Measurements from ENCODE around the gene SCGB1A1. TPM values are rescaled to one million over a fixed set of nuclear protein-coding genes. Genes with fewer than 3 reads are reported as not detected.

The SCGB1A1 gene
- total and polyA plus RNA-seq, 5 donors from 2014 or later, result not detected

GRCh38 chr11:62428871-62429560 lies 10.2 kb downstream of the SCGB1A1 start:
- Mint-ChIP-seq H3K27ac (peak overlapping the region in 2 of 3 donors; percentile 81 to 92), H3K9me3 (no peaks in the 10 kb centered on the region), H3K27me3 (no peaks in the 10 kb centered on the region), H3K4me1 (peaks cover 6 to 51% (median 24%) of the 10 kb centered on the region in 4 donors), H3K36me3 (peaks cover 4% of the 10 kb centered on the region), H3K4me3 (peak overlapping the region in 1 of 4 donors; percentile 62)
- no peak overlapping the region for H3K27ac ChIP-seq (ENCODE audit: insufficient read depth, low read length, poor library complexity, severe bottlenecking)
- ATAC-seq (ENCODE audit: low read depth in 2 of 2), result no peak
- peaks cover 21% of the 10 kb centered on the region for H3K4me1 ChIP-seq (ENCODE audit: control insufficient read depth, insufficient read depth, low read length, poor library complexity, severe bottlenecking)
- H3K27me3 ChIP-seq (ENCODE audit: control insufficient read depth, insufficient read depth, low read length), result no peaks in the 10 kb centered on the region
- H3K4me3 ChIP-seq (ENCODE audit: low read depth, low read length), result no peak overlapping the region
- H3K9me3 ChIP-seq (ENCODE audit: control insufficient read depth in 2 of 2, low read length in 2 of 2), result no peaks in the 10 kb centered on the region
- no peaks in the 10 kb centered on the region for H3K36me3 ChIP-seq (ENCODE audit: control insufficient read depth, insufficient read depth, low read length)
- no peak for DNase-seq

GRCh38 chr11:62430425-62430824 lies 11.6 kb downstream of the SCGB1A1 start:
- DNase-seq (no peak), ATAC-seq (ENCODE audit: low read depth in 2 of 2) (no peak)
- Mint-ChIP-seq H3K27me3 (no peaks in the 10 kb centered on the region), H3K4me3 (no peak overlapping the region), H3K4me1 (peaks cover 6 to 50% (median 19%) of the 10 kb centered on the region in 4 donors), H3K9me3 (no peaks in the 10 kb centered on the region), H3K36me3 (peaks cover 4% of the 10 kb centered on the region), H3K27ac (peak overlapping the region in 2 of 3 donors; percentile 38 to 49)
- Histone ChIP-seq H3K36me3 (ENCODE audit: control insufficient read depth, insufficient read depth, low read length) (no peaks in the 10 kb centered on the region), H3K4me1 (ENCODE audit: control insufficient read depth, insufficient read depth, low read length, poor library complexity, severe bottlenecking) (peaks cover 21% of the 10 kb centered on the region), H3K9me3 (ENCODE audit: control insufficient read depth in 2 of 2, low read length in 2 of 2) (no peaks in the 10 kb centered on the region), H3K27me3 (ENCODE audit: control insufficient read depth, insufficient read depth, low read length) (no peaks in the 10 kb centered on the region), H3K4me3 (ENCODE audit: low read depth, low read length) (no peak overlapping the region), H3K27ac (ENCODE audit: insufficient read depth, low read length, poor library complexity, severe bottlenecking) (no peak overlapping the region)

GRCh38 chr11:62431171-62431901 lies 12.5 kb downstream of the SCGB1A1 start:
- ATAC-seq (ENCODE audit: low read depth in 2 of 2) (no peak), DNase-seq (no peak)
- Histone ChIP-seq H3K27me3 (ENCODE audit: control insufficient read depth, insufficient read depth, low read length) (no peaks in the 10 kb centered on the region), H3K9me3 (ENCODE audit: control insufficient read depth in 2 of 2, low read length in 2 of 2) (no peaks in the 10 kb centered on the region), H3K4me3 (ENCODE audit: low read depth, low read length) (no peak overlapping the region), H3K36me3 (ENCODE audit: control insufficient read depth, insufficient read depth, low read length) (no peaks in the 10 kb centered on the region), H3K27ac (ENCODE audit: insufficient read depth, low read length, poor library complexity, severe bottlenecking) (no peak overlapping the region), H3K4me1 (ENCODE audit: control insufficient read depth, insufficient read depth, low read length, poor library complexity, severe bottlenecking) (peaks cover 17% of the 10 kb centered on the region)
- H3K27me3 Mint-ChIP-seq, result no peaks in the 10 kb centered on the region
- no peaks in the 10 kb centered on the region for H3K9me3 Mint-ChIP-seq
- peak overlapping the region in 1 of 3 donors; percentile 38 for H3K27ac Mint-ChIP-seq
- H3K4me3 Mint-ChIP-seq, result no peak overlapping the region
- H3K36me3 Mint-ChIP-seq, result peaks cover 4% of the 10 kb centered on the region
- peaks cover 6 to 51% (median 20%) of the 10 kb centered on the region in 4 donors for H3K4me1 Mint-ChIP-seq

- H3K4me1 ChIP-seq (ENCODE audit: control insufficient read depth, insufficient read depth, low read length, poor library complexity, severe bottlenecking), result peaks cover 4% of the 10 kb centered on the region
- no peaks in the 10 kb centered on the region for H3K36me3 ChIP-seq (ENCODE audit: control insufficient read depth, insufficient read depth, low read length)
- Mint-ChIP-seq H3K4me1 (peaks cover 3 to 38% (median 10%) of the 10 kb centered on the region in 4 donors), H3K27me3 (no peaks in the 10 kb centered on the region), H3K9me3 (no peaks in the 10 kb centered on the region), H3K36me3 (peaks cover 4% of the 10 kb centered on the region), H3K4me3 (no peak overlapping the region), H3K27ac (no peak overlapping the region)
- H3K27me3 ChIP-seq (ENCODE audit: control insufficient read depth, insufficient read depth, low read length), result no peaks in the 10 kb centered on the region
- H3K4me3 ChIP-seq (ENCODE audit: low read depth, low read length), result no peak overlapping the region
- no peak overlapping the region for H3K27ac ChIP-seq (ENCODE audit: insufficient read depth, low read length, poor library complexity, severe bottlenecking)
- DNase-seq (no peak), ATAC-seq (ENCODE audit: low read depth in 2 of 2) (no peak)
- H3K9me3 ChIP-seq (ENCODE audit: control insufficient read depth in 2 of 2, low read length in 2 of 2), result no peaks in the 10 kb centered on the region
Observed at GRCh38 chr11:62432695-62433094, 13.9 kb downstream of the SCGB1A1 start.

GRCh38 chr11:62433141-62433903 lies 14.5 kb downstream of the SCGB1A1 start:
- no peaks in the 10 kb centered on the region for H3K36me3 ChIP-seq (ENCODE audit: control insufficient read depth, insufficient read depth, low read length)
- no peak overlapping the region for H3K27ac ChIP-seq (ENCODE audit: insufficient read depth, low read length, poor library complexity, severe bottlenecking)
- Mint-ChIP-seq H3K4me1 (peaks cover 0 to 34% (median 8%) of the 10 kb centered on the region in 4 donors), H3K36me3 (peaks cover 4% of the 10 kb centered on the region), H3K4me3 (peak overlapping the region in 1 of 4 donors; percentile 55), H3K9me3 (no peaks in the 10 kb centered on the region), H3K27me3 (no peaks in the 10 kb centered on the region), H3K27ac (no peak overlapping the region)
- no peaks in the 10 kb centered on the region for H3K4me1 ChIP-seq (ENCODE audit: control insufficient read depth, insufficient read depth, low read length, poor library complexity, severe bottlenecking)
- no peak for DNase-seq
- ATAC-seq (ENCODE audit: low read depth in 2 of 2), result no peak
- H3K27me3 ChIP-seq (ENCODE audit: control insufficient read depth, insufficient read depth, low read length), result no peaks in the 10 kb centered on the region
- H3K9me3 ChIP-seq (ENCODE audit: control insufficient read depth in 2 of 2, low read length in 2 of 2), result no peaks in the 10 kb centered on the region
- no peak overlapping the region for H3K4me3 ChIP-seq (ENCODE audit: low read depth, low read length)

- Mint-ChIP-seq H3K9me3 (no peaks in the 10 kb centered on the region), H3K4me3 (no peak overlapping the region), H3K27me3 (no peaks in the 10 kb centered on the region), H3K36me3 (peaks cover 4% of the 10 kb centered on the region), H3K27ac (no peak overlapping the region), H3K4me1 (peaks cover 0 to 30% (median 8%) of the 10 kb centered on the region in 4 donors)
- no peak overlapping the region for H3K27ac ChIP-seq (ENCODE audit: insufficient read depth, low read length, poor library complexity, severe bottlenecking)
- no peak for ATAC-seq (ENCODE audit: low read depth in 2 of 2)
- H3K4me1 ChIP-seq (ENCODE audit: control insufficient read depth, insufficient read depth, low read length, poor library complexity, severe bottlenecking), result no peaks in the 10 kb centered on the region
- H3K4me3 ChIP-seq (ENCODE audit: low read depth, low read length), result no peak overlapping the region
- H3K27me3 ChIP-seq (ENCODE audit: control insufficient read depth, insufficient read depth, low read length), result no peaks in the 10 kb centered on the region
- H3K36me3 ChIP-seq (ENCODE audit: control insufficient read depth, insufficient read depth, low read length), result no peaks in the 10 kb centered on the region
- DNase-seq, result no peak
- H3K9me3 ChIP-seq (ENCODE audit: control insufficient read depth in 2 of 2, low read length in 2 of 2), result no peaks in the 10 kb centered on the region
Observed at GRCh38 chr11:62433904-62434276, 15.1 kb downstream of the SCGB1A1 start.

GRCh38 chr11:62435846-62436660 lies 17.2 kb downstream of the SCGB1A1 start:
- H3K36me3 Mint-ChIP-seq, result no peaks in the 10 kb centered on the region
- H3K4me3 Mint-ChIP-seq, result no peak overlapping the region
- H3K27ac Mint-ChIP-seq, result peak overlapping the region in 2 of 3 donors; percentile 69 to 80
- Histone ChIP-seq H3K36me3 (ENCODE audit: control insufficient read depth, insufficient read depth, low read length) (no peaks in the 10 kb centered on the region), H3K9me3 (ENCODE audit: control insufficient read depth in 2 of 2, low read length in 2 of 2) (no peaks in the 10 kb centered on the region), H3K4me3 (ENCODE audit: low read depth, low read length) (no peak overlapping the region), H3K27me3 (ENCODE audit: control insufficient read depth, insufficient read depth, low read length) (no peaks in the 10 kb centered on the region), H3K4me1 (ENCODE audit: control insufficient read depth, insufficient read depth, low read length, poor library complexity, severe bottlenecking) (no peaks in the 10 kb centered on the region), H3K27ac (ENCODE audit: insufficient read depth, low read length, poor library complexity, severe bottlenecking) (no peak overlapping the region)
- DNase-seq (peak in 1 of 3 donors; percentile 17), ATAC-seq (ENCODE audit: low read depth in 2 of 2) (peak in 1 of 2 donors; percentile 31)
- H3K4me1 Mint-ChIP-seq, result peaks cover 0 to 23% (median 5%) of the 10 kb centered on the region in 4 donors
- no peaks in the 10 kb centered on the region for H3K27me3 Mint-ChIP-seq
- H3K9me3 Mint-ChIP-seq, result no peaks in the 10 kb centered on the region

Data from CD4-positive, CD25-positive, alpha-beta regulatory T cell (primary cell).